WERI-Rb-1 (cell line): ENCODE data around the gene DSP.

Experiments used
- DNase-seq: peaks from one replicate; pipeline ENCODE4 v3.0.0-alpha.2; 2020
- H3K27ac ChIP-seq: fragments of 250-450 bp; sonication (Bioruptor Pico); 2 replicates; pipeline ENCODE4 v1.5.1; 2020; ENCODE audit warnings: mild to moderate bottlenecking, moderate library complexity
- H3K27me3 ChIP-seq: fragments of 250-450 bp; sonication (Bioruptor Pico); 2 replicates; pipeline ENCODE4 v1.5.1; 2021; ENCODE audit warnings: mild to moderate bottlenecking, low read depth, moderate library complexity; ENCODE audit not compliant: insufficient read depth, severe bottlenecking
- H3K36me3 ChIP-seq: fragments of 250-450 bp; sonication (Bioruptor Pico); 2 replicates; pipeline ENCODE4 v1.5.1; 2020; ENCODE audit warnings: mild to moderate bottlenecking, moderate library complexity
- H3K4me3 ChIP-seq: 2 replicates; pipeline ENCODE4 v1.5.1; 2011; ENCODE audit warnings: low read depth, mild to moderate bottlenecking, control low read depth, low read length
- H3K9me3 ChIP-seq: fragments of 250-450 bp; sonication (Bioruptor Pico); 2 replicates; pipeline ENCODE4 v1.5.1; 2021; ENCODE audit warnings: mild to moderate bottlenecking, moderate library complexity; ENCODE audit not compliant: severe bottlenecking
- TF ChIP-seq, protein P1 (sequence below): IDR thresholded peaks from 2 replicates; pipeline ENCODE4 v1.5.1; 2011; ENCODE audit warnings: low read depth, mild to moderate bottlenecking, control low read depth, inconsistent platforms, low read length

Gene DSP

GRCh38 chr6:7544597-7544996, 3.1 kb downstream of the DSP start:
- TF ChIP-seq, protein P1, sequence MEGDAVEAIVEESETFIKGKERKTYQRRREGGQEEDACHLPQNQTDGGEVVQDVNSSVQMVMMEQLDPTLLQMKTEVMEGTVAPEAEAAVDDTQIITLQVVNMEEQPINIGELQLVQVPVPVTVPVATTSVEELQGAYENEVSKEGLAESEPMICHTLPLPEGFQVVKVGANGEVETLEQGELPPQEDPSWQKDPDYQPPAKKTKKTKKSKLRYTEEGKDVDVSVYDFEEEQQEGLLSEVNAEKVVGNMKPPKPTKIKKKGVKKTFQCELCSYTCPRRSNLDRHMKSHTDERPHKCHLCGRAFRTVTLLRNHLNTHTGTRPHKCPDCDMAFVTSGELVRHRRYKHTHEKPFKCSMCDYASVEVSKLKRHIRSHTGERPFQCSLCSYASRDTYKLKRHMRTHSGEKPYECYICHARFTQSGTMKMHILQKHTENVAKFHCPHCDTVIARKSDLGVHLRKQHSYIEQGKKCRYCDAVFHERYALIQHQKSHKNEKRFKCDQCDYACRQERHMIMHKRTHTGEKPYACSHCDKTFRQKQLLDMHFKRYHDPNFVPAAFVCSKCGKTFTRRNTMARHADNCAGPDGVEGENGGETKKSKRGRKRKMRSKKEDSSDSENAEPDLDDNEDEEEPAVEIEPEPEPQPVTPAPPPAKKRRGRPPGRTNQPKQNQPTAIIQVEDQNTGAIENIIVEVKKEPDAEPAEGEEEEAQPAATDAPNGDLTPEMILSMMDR, result no peak
- no peak for DNase-seq

GRCh38 chr6:7545316-7546019, 4.0 kb downstream of the DSP start:
- Histone ChIP-seq H3K27ac (no peak overlapping the region), H3K36me3 (no peaks in the 10 kb centered on the region), H3K9me3 (peaks cover 13% of the 10 kb centered on the region), H3K4me3 (no peak overlapping the region), H3K27me3 (no peaks in the 10 kb centered on the region)
- TF ChIP-seq, protein P1, result no peak
- no peak for DNase-seq

More at GRCh38 chr6:7544597-7544996, 3.1 kb downstream of the DSP start:
- no peaks in the 10 kb centered on the region for H3K27me3 ChIP-seq
- H3K27ac ChIP-seq, result no peak overlapping the region
- H3K36me3 ChIP-seq, result no peaks in the 10 kb centered on the region
- H3K9me3 ChIP-seq, result peaks cover 13% of the 10 kb centered on the region
- no peak overlapping the region for H3K4me3 ChIP-seq

DNA sequence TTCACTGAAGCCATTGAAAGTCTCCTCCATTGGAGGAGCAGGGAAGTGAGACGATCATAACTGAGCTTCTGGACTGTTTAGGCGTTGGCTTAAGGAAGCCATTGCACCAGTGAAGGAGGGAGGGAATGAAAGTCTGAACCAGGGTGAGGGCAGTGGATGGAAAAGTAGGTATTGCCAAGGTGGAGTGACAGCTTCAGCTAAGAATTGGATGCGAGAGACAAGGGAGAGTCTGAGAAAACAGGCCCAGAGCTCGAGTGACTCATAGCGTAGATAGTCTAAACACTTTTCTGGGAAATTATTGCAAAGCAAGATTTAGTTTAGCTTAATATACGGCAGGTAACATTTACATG, 4.5 kb downstream of the DSP start:
- Histone ChIP-seq H3K27me3 (no peaks in the 10 kb centered on the region), H3K36me3 (no peaks in the 10 kb centered on the region), H3K4me3 (no peak overlapping the region), H3K27ac (no peak overlapping the region), H3K9me3 (peaks cover 13% of the 10 kb centered on the region)
- DNase-seq, result no peak
- TF ChIP-seq, protein P1, result no peak

GRCh38 chr6:7546383-7546782, 4.9 kb downstream of the DSP start:
- H3K27ac ChIP-seq, result no peak overlapping the region
- no peak overlapping the region for H3K4me3 ChIP-seq
- no peak for DNase-seq
- no peaks in the 10 kb centered on the region for H3K27me3 ChIP-seq
- TF ChIP-seq, protein P1, result no peak
- H3K9me3 ChIP-seq, result peaks cover 13% of the 10 kb centered on the region
- no peaks in the 10 kb centered on the region for H3K36me3 ChIP-seq

- Histone ChIP-seq H3K9me3 (peaks cover 8% of the 10 kb centered on the region), H3K36me3 (no peaks in the 10 kb centered on the region), H3K27me3 (no peaks in the 10 kb centered on the region), H3K4me3 (no peak overlapping the region), H3K27ac (no peak overlapping the region)
- TF ChIP-seq, protein P1, result no peak
- no peak for DNase-seq
Observed at GRCh38 chr6:7546896-7547295, 5.4 kb downstream of the DSP start.

- no peak for DNase-seq
- Histone ChIP-seq H3K27ac (no peak overlapping the region), H3K36me3 (no peaks in the 10 kb centered on the region), H3K4me3 (no peak overlapping the region), H3K27me3 (no peaks in the 10 kb centered on the region), H3K9me3 (peaks cover 3% of the 10 kb centered on the region)
- TF ChIP-seq, protein P1, result no peak
Observed at GRCh38 chr6:7547315-7547714, 5.8 kb downstream of the DSP start.
